ENCODE measurements around the gene SRP14. TPM values are rescaled to one million over a fixed set of nuclear protein-coding genes. Genes with fewer than 3 reads are reported as not detected.

Gene SRP14
- total RNA-seq, 1 experiment from 2014 or later = 168 TPM

- Histone ChIP-seq H3K36me3 (ENCODE audit: control insufficient read depth in 1 of 2, insufficient read depth in 2 of 2, low read length in 2 of 2) (no peaks in the 10 kb centered on the region), H4K20me1 (ENCODE audit: insufficient read depth) (no peaks in the 10 kb centered on the region), H3K79me2 (ENCODE audit: insufficient read depth, low read length) (no peaks in the 10 kb centered on the region), H3K4me3 (replicated peaks in 1 of 2; ENCODE audit: low read depth in 1 of 2, low read length in 2 of 2) (no peak overlapping the region), H3K9ac (ENCODE audit: low read length) (no peak overlapping the region), H2AFZ (ENCODE audit: low read depth, low read length, poor library complexity, severe bottlenecking) (no peak overlapping the region), H3K4me2 (ENCODE audit: low read length) (no peak overlapping the region), H3K27ac (ENCODE audit: low read depth, low read length) (no peak overlapping the region), H3K9me3 (ENCODE audit: control insufficient read depth in 1 of 2, insufficient read depth in 1 of 2, low read depth in 1 of 2, low read length in 2 of 2) (no peaks in the 10 kb centered on the region), H3K4me1 (ENCODE audit: control insufficient read depth in 1 of 2, insufficient read depth in 2 of 2, low read length in 2 of 2) (peaks cover 18 to 33% of the 10 kb centered on the region in 2 experiments), H3K27me3 (ENCODE audit: insufficient read depth, low read length) (no peaks in the 10 kb centered on the region), H3K9me2 (ENCODE audit: insufficient read depth) (no peaks in the 10 kb centered on the region)
- no peak for DNase-seq (ENCODE audit: low read depth, low spot score)
- ChIA-PET CTCF (no interaction called here), RAD21 (ENCODE audit: low non-redundant PET in 1 of 2, low total read pairs in 2 of 2, uncharacterized antibody in 2 of 2, unreplicated experiment in 2 of 2) (no interaction called here), POLR2A (no interaction called here)
- TF ChIP-seq MAX (IDR thresholded peaks at IDR 0.05) = no peak
- no peak for ATAC-seq
- no TSS peak for BruUV-seq (replicated peaks)
- intact Hi-C loops (cut with micrococcal nuclease) = no loop called here
Measured at GRCh38 chr15:40066589-40066988, 27.6 kb upstream of the SRP14 start.

- intact Hi-C loops (cut with micrococcal nuclease) = no loop called here
- peaks cover 18 to 31% of the 10 kb centered on the region in 2 experiments for H3K4me1 ChIP-seq (ENCODE audit: control insufficient read depth in 1 of 2, insufficient read depth in 2 of 2, low read length in 2 of 2)
- DNase-seq (ENCODE audit: low read depth, low spot score) (no peak), ATAC-seq (no peak)
- CTCF ChIA-PET = no interaction called here
- H3K79me2 ChIP-seq (ENCODE audit: insufficient read depth, low read length) = no peaks in the 10 kb centered on the region
- H3K36me3 ChIP-seq (ENCODE audit: control insufficient read depth in 1 of 2, insufficient read depth in 2 of 2, low read length in 2 of 2) = no peaks in the 10 kb centered on the region
- H3K9me2 ChIP-seq (ENCODE audit: insufficient read depth) = no peaks in the 10 kb centered on the region
- no peak overlapping the region for H3K4me3 ChIP-seq (replicated peaks in 1 of 2; ENCODE audit: low read depth in 1 of 2, low read length in 2 of 2)
- no peak overlapping the region for H3K4me2 ChIP-seq (ENCODE audit: low read length)
- no peaks in the 10 kb centered on the region for H4K20me1 ChIP-seq (ENCODE audit: insufficient read depth)
- H3K9me3 ChIP-seq (ENCODE audit: control insufficient read depth in 1 of 2, insufficient read depth in 1 of 2, low read depth in 1 of 2, low read length in 2 of 2) = no peaks in the 10 kb centered on the region
- no TSS peak for BruUV-seq (replicated peaks)
- no peaks in the 10 kb centered on the region for H3K27me3 ChIP-seq (ENCODE audit: insufficient read depth, low read length)
- no peak overlapping the region for H2AFZ ChIP-seq (ENCODE audit: low read depth, low read length, poor library complexity, severe bottlenecking)
- TF ChIP-seq EZH2phosphoT487 (IDR thresholded peaks at IDR 0.05; ENCODE audit: borderline replicate concordance) (no peak), ATF3 (IDR thresholded peaks at IDR 0.05) (no peak)
- POLR2A ChIA-PET = no interaction called here
- no peak overlapping the region for H3K27ac ChIP-seq (ENCODE audit: low read depth, low read length)
- RAD21 ChIA-PET (ENCODE audit: low non-redundant PET in 1 of 2, low total read pairs in 2 of 2, uncharacterized antibody in 2 of 2, unreplicated experiment in 2 of 2) = no interaction called here
- no peak overlapping the region for H3K9ac ChIP-seq (ENCODE audit: low read length)
Measured at GRCh38 chr15:40065166-40065565, 26.2 kb upstream of the SRP14 start.
